H9 (cell line): Measurements from ENCODE around the gene CAMK2B. TPM values are rescaled to one million over a fixed set of nuclear protein-coding genes. Genes with fewer than 3 reads are reported as not detected.

Experiments used
- DNase-seq: peaks from one replicate; pipeline ENCODE4 v3.0.0-alpha.2; 2017
- H2AFZ ChIP-seq: one replicate; pipeline ENCODE4 v1.6.1; 2013; ENCODE audit warnings: mild to moderate bottlenecking, low read length, control low read depth, moderate library complexity
- H2AK5ac ChIP-seq: 2 replicates; pipeline ENCODE4 v1.6.1; 2013; ENCODE audit warnings: low read length, control low read depth, mixed read lengths; ENCODE audit not compliant: insufficient read length
- H2BK120ac ChIP-seq: one replicate; pipeline ENCODE4 v1.6.1; 2013; ENCODE audit warnings: low read depth, mild to moderate bottlenecking, low read length, control low read depth, inconsistent platforms; ENCODE audit not compliant: poor library complexity, severe bottlenecking
- H2BK12ac ChIP-seq: 2 replicates; pipeline ENCODE4 v1.6.1; 2013; ENCODE audit warnings: low read length, control low read depth, mixed read lengths, low read depth; ENCODE audit not compliant: insufficient read length
- H2BK15ac ChIP-seq: 2 replicates; pipeline ENCODE4 v1.6.1; 2013; ENCODE audit warnings: low read depth, low read length, control low read depth
- H2BK20ac ChIP-seq: one replicate; pipeline ENCODE4 v1.6.1; 2013; ENCODE audit warnings: low read depth, mild to moderate bottlenecking, low read length, control low read depth, inconsistent platforms; ENCODE audit not compliant: poor library complexity, severe bottlenecking
- H2BK5ac ChIP-seq: 2 replicates; pipeline ENCODE4 v1.6.1; 2013; ENCODE audit warnings: low read length, control low read depth, mixed read lengths; ENCODE audit not compliant: insufficient read length
- H3K14ac ChIP-seq: 2 replicates; pipeline ENCODE4 v1.6.1; 2013; ENCODE audit warnings: low read length, control low read depth; ENCODE audit not compliant: insufficient read depth
- H3K18ac ChIP-seq: 2 replicates; pipeline ENCODE4 v1.6.1; 2013; ENCODE audit warnings: low read depth, mild to moderate bottlenecking, mixed read lengths, low read length, control low read depth; ENCODE audit not compliant: insufficient read length
- H3K23ac ChIP-seq: 2 replicates; pipeline ENCODE4 v1.6.1; 2013; ENCODE audit warnings: low read length, control low read depth, mixed read lengths, low read depth; ENCODE audit not compliant: insufficient read length
- H3K23me2 ChIP-seq: 2 replicates; pipeline ENCODE4 v1.6.1; 2013; ENCODE audit warnings: low read depth, mild to moderate bottlenecking, mixed read lengths, low read length, control low read depth; ENCODE audit not compliant: insufficient read length, poor library complexity, severe bottlenecking
- H3K27ac ChIP-seq: 2 replicates; pipeline ENCODE4 v1.5.1; 2013; ENCODE audit warnings: low read length, control low read depth, mixed read lengths, low read depth; ENCODE audit not compliant: insufficient read length
- H3K27me3 ChIP-seq: 2 replicates; pipeline ENCODE4 v1.6.1; 2013; ENCODE audit warnings: low read length, control low read depth, inconsistent platforms; ENCODE audit not compliant: insufficient read depth
- H3K4ac ChIP-seq: 2 replicates; pipeline ENCODE4 v1.6.1; 2013; ENCODE audit warnings: low read depth, mild to moderate bottlenecking, control low read depth, inconsistent platforms, low read length, moderate library complexity
- H3K4me1 ChIP-seq: 2 replicates; pipeline ENCODE4 v1.6.1; 2013; ENCODE audit warnings: low read length, control low read depth, inconsistent platforms; ENCODE audit not compliant: insufficient read depth
- H3K4me2 ChIP-seq: 2 replicates; pipeline ENCODE4 v1.6.1; 2013; ENCODE audit warnings: low read length, control low read depth, mixed read lengths; ENCODE audit not compliant: insufficient read length, insufficient read depth
- H3K56ac ChIP-seq: 2 replicates; pipeline ENCODE4 v1.6.1; 2013; ENCODE audit warnings: low read depth, mild to moderate bottlenecking, mixed read lengths, low read length, control low read depth; ENCODE audit not compliant: insufficient read length
- H3K79me1 ChIP-seq: 2 replicates; pipeline ENCODE4 v1.6.1; 2013; ENCODE audit warnings: low read depth, mild to moderate bottlenecking, moderate library complexity, low read length, control low read depth, inconsistent platforms; ENCODE audit not compliant: insufficient read depth, poor library complexity, severe bottlenecking
- H3K79me2 ChIP-seq: 2 replicates; pipeline ENCODE4 v1.6.1; 2013; ENCODE audit warnings: low read length, control low read depth, inconsistent platforms; ENCODE audit not compliant: insufficient read depth
- H3K9ac ChIP-seq: 2 replicates; pipeline ENCODE4 v1.6.1; 2013; ENCODE audit warnings: low read length, control low read depth, mixed read lengths; ENCODE audit not compliant: insufficient read length; ENCODE audit errors: extremely low read depth
- H3K9me3 ChIP-seq: one replicate; pipeline ENCODE4 v1.6.1; 2013; ENCODE audit warnings: low read depth, low read length, inconsistent platforms; ENCODE audit not compliant: control insufficient read depth
- H3T11ph ChIP-seq: one replicate; pipeline ENCODE4 v1.6.1; 2013; ENCODE audit warnings: mild to moderate bottlenecking, low read length, control low read depth, inconsistent platforms
- H4K20me1 ChIP-seq: one replicate; pipeline ENCODE4 v1.6.1; 2013; ENCODE audit not compliant: control insufficient read depth, insufficient read length, insufficient read depth
- H4K5ac ChIP-seq: 2 replicates; pipeline ENCODE4 v1.6.1; 2013; ENCODE audit warnings: low read depth, mild to moderate bottlenecking, mixed read lengths, low read length, control low read depth; ENCODE audit not compliant: insufficient read length
- H4K8ac ChIP-seq: replicated peaks from 2 replicates; pipeline ENCODE4 v1.6.1; 2013; ENCODE audit warnings: low read length, control low read depth, mixed read lengths, low read depth; ENCODE audit not compliant: insufficient read length
- H4K91ac ChIP-seq: 2 replicates; pipeline ENCODE4 v1.6.1; 2013; ENCODE audit warnings: low read depth, mild to moderate bottlenecking, moderate library complexity, mixed read lengths, low read length, control low read depth; ENCODE audit not compliant: insufficient read length
- H3K27ac Mint-ChIP-seq, 3 experiments: 2 replicates in 2 of 3; 3 replicates in 1 of 3; pipeline ENCODE4 v1.8.0; 2020 to 2021; ENCODE audit warnings: mixed read lengths in 3 of 3, mild to moderate bottlenecking in 1 of 3, moderate library complexity in 1 of 3
- H3K27me3 Mint-ChIP-seq: 2 replicates; pipeline ENCODE4 v1.8.0; 2021; ENCODE audit warnings: low read depth, mild to moderate bottlenecking, moderate library complexity, mixed read lengths
- H3K36me3 Mint-ChIP-seq, 3 experiments: 2 replicates in 2 of 3; 3 replicates in 1 of 3; pipeline ENCODE4 v1.8.0; 2020 to 2021; ENCODE audit warnings: low read depth in 3 of 3, mixed read lengths in 3 of 3; ENCODE audit not compliant: insufficient read depth in 1 of 3
- H3K4me1 Mint-ChIP-seq, 2 experiments: 2 replicates each; pipeline ENCODE4 v1.8.0; 2020; ENCODE audit warnings: mixed read lengths in 2 of 2
- H3K4me3 Mint-ChIP-seq, 2 experiments: 2 replicates in 1 of 2; 3 replicates in 1 of 2; pipeline ENCODE4 v1.8.0; 2020 to 2021; ENCODE audit warnings: mild to moderate bottlenecking in 2 of 2, mixed read lengths in 2 of 2, moderate library complexity in 1 of 2
- H3K9me3 Mint-ChIP-seq, 2 experiments: 2 replicates in 1 of 2; 3 replicates in 1 of 2; pipeline ENCODE4 v1.8.0; 2020; ENCODE audit warnings: mild to moderate bottlenecking in 2 of 2, mixed read lengths in 2 of 2, moderate library complexity in 1 of 2
- CTCF ChIP-seq: fragments of 200-600 bp; sonication (generic); conservative IDR thresholded peaks from 3 replicates; pipeline ENCODE4 v1.8.0; 2021; ENCODE audit warnings: antibody characterized with exemption, mild to moderate bottlenecking
- WGBS: extraction: QIAGEN DNeasy Blood & Tissue Kit; methylation state at CpG from one replicate; pipeline ENCODE4 v1.1.7; 2013; ENCODE audit warnings: missing lambda C conversion rate, low lambda C conversion rate, mixed read lengths; ENCODE audit not compliant: insufficient read length; ENCODE audit errors: extremely low coverage; 5-methylcytosine and 5-hydroxymethylcytosine counted together
- total RNA-seq: library from RNA; stranded (reverse); gene quantifications from 2 replicates; pipeline ENCODE4 v1.2.1, GENCODE V29; 2021

The CAMK2B gene
- total RNA-seq, 1 experiment from 2014 or later, result 0.17 TPM

GRCh38 chr7:44212581-44213184 lies 112.7 kb downstream of the CAMK2B start:
- Histone ChIP-seq H3K79me2 (no peaks in the 10 kb centered on the region), H3K18ac (no peak overlapping the region), H3K4me1 (no peaks in the 10 kb centered on the region), H3K4me2 (no peak overlapping the region), H2BK12ac (no peak overlapping the region), H3K14ac (no peak overlapping the region), H3K9ac (no peak overlapping the region), H3K27ac (no peak overlapping the region), H2AK5ac (no peak overlapping the region), H4K91ac (no peak overlapping the region), H4K20me1 (no peaks in the 10 kb centered on the region), H2AFZ (no peak overlapping the region), H3K56ac (no peak overlapping the region), H3K23me2 (no peaks in the 10 kb centered on the region), H4K5ac (no peak overlapping the region), H3K9me3 (no peaks in the 10 kb centered on the region), H2BK120ac (no peak overlapping the region), H3K4ac (no peak overlapping the region), H2BK5ac (no peak overlapping the region), H2BK20ac (no peak overlapping the region), H3T11ph (no peak overlapping the region), H3K23ac (no peak overlapping the region), H4K8ac (no peak overlapping the region), H3K79me1 (no peaks in the 10 kb centered on the region), H3K27me3 (no peaks in the 10 kb centered on the region), H2BK15ac (no peak overlapping the region)
- H3K36me3 Mint-ChIP-seq, result peaks cover 29 to 49% (median 46%) of the 10 kb centered on the region in 3 experiments
- no peaks in the 10 kb centered on the region for H3K9me3 Mint-ChIP-seq
- no CpG with 5 or more reads among the region's 7 CpGs for WGBS
- no peak overlapping the region for H3K4me3 Mint-ChIP-seq
- no peak for TF ChIP-seq CTCF
- no peak for DNase-seq
- peaks cover 16 to 37% of the 10 kb centered on the region in 2 experiments for H3K4me1 Mint-ChIP-seq
- 0 out of 7 replicates have a peak overlapping the region, but pooled peaks of 1 of the 3 experiments have one; percentile 13 for H3K27ac Mint-ChIP-seq
- no peaks in the 10 kb centered on the region for H3K27me3 Mint-ChIP-seq
